ENCODE measurements around the gene GAR1. TPM values are rescaled to one million over a fixed set of nuclear protein-coding genes. Genes with fewer than 3 reads are reported as not detected.

Gene GAR1
- total and polyA plus RNA-seq, 9 donors = 4.3 to 27.9 (median 15.7) TPM

DNA sequence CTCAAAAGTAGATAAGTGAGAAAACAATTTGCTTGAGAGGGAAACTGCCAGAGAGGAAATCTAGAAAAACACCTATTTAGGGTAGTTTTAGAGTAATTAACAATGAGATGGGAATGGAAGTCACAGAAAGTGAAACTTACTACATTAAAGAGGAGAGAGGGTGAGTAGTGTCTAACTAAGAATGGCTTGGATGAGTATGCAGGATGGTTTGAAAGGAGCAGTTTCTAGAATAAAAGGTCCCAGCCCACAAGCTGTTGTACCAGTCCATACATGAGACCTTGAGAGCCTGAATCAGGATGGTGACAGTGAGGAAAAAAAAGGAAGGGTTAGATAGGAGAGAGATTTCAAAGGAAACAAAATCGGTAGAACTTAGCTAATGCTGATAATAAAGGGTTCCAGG, 1.3 kb downstream of the GAR1 start:
- 19 to 61% (median 22%) methylated on average over 1 of the region's 1 CpG for WGBS, 3 donors

DNA sequence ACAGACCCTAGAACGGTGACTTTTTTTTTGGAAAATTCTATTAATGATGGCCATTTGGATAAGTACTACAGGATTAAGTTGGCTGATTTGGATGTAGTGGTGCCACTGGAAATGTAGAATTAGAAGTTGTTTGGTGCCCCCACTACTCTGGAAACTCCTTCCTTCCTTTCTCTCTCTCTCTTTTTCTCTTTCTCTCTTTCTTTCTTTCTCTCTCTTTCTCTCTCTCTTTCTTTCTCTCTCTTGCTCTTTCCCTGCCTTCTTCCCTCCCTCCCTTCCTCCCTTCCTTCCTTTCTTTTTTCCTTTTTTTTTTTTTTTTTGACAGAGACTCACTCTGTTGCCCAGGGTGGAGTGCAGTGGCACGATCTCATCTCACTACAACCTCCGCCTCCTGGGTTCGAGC, 2.7 kb downstream of the GAR1 start:
- intact Hi-C loops (cut with DNase I) = loop anchor here in 2 of 4 donors (5.0 to 10.0 kb wide), 3 partner anchors 83 to 386 kb away; partner anchors contain the start of genes CASP6 (in 2 of the 2), PLA2G12A (in 1 of the 2) and SEC24B (in 1 of the 2)
- Histone ChIP-seq H3K27ac (no peak overlapping the region), H3K27me3 (no peaks in the 10 kb centered on the region), H3K36me3 (no peaks in the 10 kb centered on the region), H3K4me3 (no peak overlapping the region), H3K9me3 (no peaks in the 10 kb centered on the region), H3K4me1 (ENCODE audit: insufficient read depth) (peaks cover 4% of the 10 kb centered on the region)
- DNase-seq = no peak
- WGBS, 3 donors = 90 to 92% (median 91%) methylated on average over 4 of the region's 4 CpGs
- TF ChIP-seq POLR2A (IDR thresholded peaks at IDR 0.05) (no peak), EP300 (IDR thresholded peaks at IDR 0.05) (no peak)
- TF ChIP-seq, protein P1, sequence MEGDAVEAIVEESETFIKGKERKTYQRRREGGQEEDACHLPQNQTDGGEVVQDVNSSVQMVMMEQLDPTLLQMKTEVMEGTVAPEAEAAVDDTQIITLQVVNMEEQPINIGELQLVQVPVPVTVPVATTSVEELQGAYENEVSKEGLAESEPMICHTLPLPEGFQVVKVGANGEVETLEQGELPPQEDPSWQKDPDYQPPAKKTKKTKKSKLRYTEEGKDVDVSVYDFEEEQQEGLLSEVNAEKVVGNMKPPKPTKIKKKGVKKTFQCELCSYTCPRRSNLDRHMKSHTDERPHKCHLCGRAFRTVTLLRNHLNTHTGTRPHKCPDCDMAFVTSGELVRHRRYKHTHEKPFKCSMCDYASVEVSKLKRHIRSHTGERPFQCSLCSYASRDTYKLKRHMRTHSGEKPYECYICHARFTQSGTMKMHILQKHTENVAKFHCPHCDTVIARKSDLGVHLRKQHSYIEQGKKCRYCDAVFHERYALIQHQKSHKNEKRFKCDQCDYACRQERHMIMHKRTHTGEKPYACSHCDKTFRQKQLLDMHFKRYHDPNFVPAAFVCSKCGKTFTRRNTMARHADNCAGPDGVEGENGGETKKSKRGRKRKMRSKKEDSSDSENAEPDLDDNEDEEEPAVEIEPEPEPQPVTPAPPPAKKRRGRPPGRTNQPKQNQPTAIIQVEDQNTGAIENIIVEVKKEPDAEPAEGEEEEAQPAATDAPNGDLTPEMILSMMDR (IDR thresholded peaks at IDR 0.05) = no peak

More for the DNA sequence above, 1.3 kb downstream of the GAR1 start:
- no peaks in the 10 kb centered on the region for H3K27me3 ChIP-seq
- H3K27ac ChIP-seq = no peak overlapping the region
- H3K4me3 ChIP-seq = no peak overlapping the region
- peaks cover 4% of the 10 kb centered on the region for H3K4me1 ChIP-seq (ENCODE audit: insufficient read depth)
- no peak for DNase-seq
- intact Hi-C loops (cut with DNase I) = loop anchor here in 2 of 4 donors (5.0 to 10.0 kb wide), 3 partner anchors 82 to 385 kb away; partner anchors contain the start of genes CASP6 (in 2 of the 2), PLA2G12A (in 1 of the 2) and SEC24B (in 1 of the 2)
- H3K36me3 ChIP-seq = no peaks in the 10 kb centered on the region
- no peaks in the 10 kb centered on the region for H3K9me3 ChIP-seq
- TF ChIP-seq, protein P1 (IDR thresholded peaks at IDR 0.05) = no peak
- TF ChIP-seq POLR2A (IDR thresholded peaks at IDR 0.05) (no peak), EP300 (IDR thresholded peaks at IDR 0.05) (no peak)

DNA sequence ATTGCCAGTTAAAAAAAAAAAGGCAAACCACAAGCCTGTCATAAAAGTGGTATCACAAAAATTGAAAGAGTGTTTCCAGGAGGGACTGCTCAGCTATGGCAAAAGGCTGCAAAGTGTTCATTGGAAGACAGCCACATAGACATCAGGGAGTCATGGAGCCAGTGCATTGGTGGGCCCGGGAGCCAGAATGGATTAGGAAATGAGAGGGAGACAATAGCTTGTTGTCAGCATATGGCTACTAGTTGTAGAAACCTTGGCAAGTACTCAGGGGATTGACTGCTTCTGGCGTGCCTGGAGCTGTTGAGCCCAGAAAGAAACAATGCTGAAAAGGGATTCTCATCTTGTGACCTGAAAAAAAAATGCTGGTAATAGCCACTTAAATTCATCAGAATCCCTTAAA, 5.0 kb downstream of the GAR1 start:
- 53 to 74% (median 70%) methylated on average over 2 of the region's 2 CpGs for WGBS, 3 donors
- no peaks in the 10 kb centered on the region for H3K36me3 ChIP-seq
- intact Hi-C loops (cut with DNase I) = loop anchor here in 2 of 4 donors (5.0 to 10.0 kb wide), 2 partner anchors 116 to 398 kb away; partner anchors contain the start of gene CASP6 (in 1 of the 2)
- no peaks in the 10 kb centered on the region for H3K27me3 ChIP-seq
- TF ChIP-seq POLR2A (IDR thresholded peaks at IDR 0.05) = no peak
- TF ChIP-seq, protein P1 (IDR thresholded peaks at IDR 0.05) = no peak
- TF ChIP-seq EP300 (IDR thresholded peaks at IDR 0.05) = no peak
- no peak overlapping the region for H3K27ac ChIP-seq
- no peak for DNase-seq
- no peak overlapping the region for H3K4me3 ChIP-seq
- H3K9me3 ChIP-seq = no peaks in the 10 kb centered on the region
- H3K4me1 ChIP-seq (ENCODE audit: insufficient read depth) = peaks cover 4% of the 10 kb centered on the region

DNA sequence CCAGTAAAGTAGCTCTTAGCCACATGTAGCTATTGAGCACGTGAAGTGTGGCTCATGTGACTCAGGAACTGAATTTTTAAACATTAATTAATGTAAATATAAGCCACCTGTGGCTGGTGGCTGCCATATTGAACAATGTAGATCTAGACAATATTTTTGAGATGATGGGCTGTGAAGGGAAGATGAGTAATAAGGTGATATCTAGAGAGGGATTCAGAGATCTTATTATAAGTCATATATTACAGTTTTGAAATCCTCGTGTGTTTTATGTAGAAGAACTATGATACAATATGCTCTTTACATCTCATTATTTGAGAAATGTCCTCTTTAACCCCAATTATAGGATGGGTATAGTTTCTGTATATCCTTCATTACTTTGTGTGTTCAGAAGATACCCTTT, 5.6 kb downstream of the GAR1 start:
- 57 to 67% (median 65%) methylated on average over 2 of the region's 2 CpGs for WGBS, 3 donors
- H3K27ac ChIP-seq = no peak overlapping the region
- TF ChIP-seq, protein P1 (IDR thresholded peaks at IDR 0.05) = no peak
- TF ChIP-seq POLR2A (IDR thresholded peaks at IDR 0.05) (no peak), EP300 (IDR thresholded peaks at IDR 0.05) (no peak)

More for the DNA sequence above, 5.6 kb downstream of the GAR1 start:
- Histone ChIP-seq H3K27me3 (no peaks in the 10 kb centered on the region), H3K36me3 (no peaks in the 10 kb centered on the region), H3K9me3 (no peaks in the 10 kb centered on the region), H3K4me3 (no peak overlapping the region), H3K4me1 (ENCODE audit: insufficient read depth) (peaks cover 3% of the 10 kb centered on the region)
- intact Hi-C loops (cut with DNase I) = loop anchor here in 2 of 4 donors (5.0 to 10.0 kb wide), 2 partner anchors 116 to 399 kb away; partner anchors contain the start of gene CASP6 (in 1 of the 2)
- no peak for DNase-seq
